ENCODE data around the gene SNX9. TPM values are rescaled to one million over a fixed set of nuclear protein-coding genes. Genes with fewer than 3 reads are reported as not detected.
"Not testable (repeated sequence)": the region's sequence is repeated elsewhere in the genome, so short reads cannot be mapped to it uniquely, and the experiment has no call there.

The SNX9 gene
- polyA plus RNA-seq, 4 donors = 36.4 to 57.8 (median 51.3) TPM

GRCh38 chr6:157898169-157898568, 75.1 kb downstream of the SNX9 start:
- H3K9me3 ChIP-seq (ENCODE audit: control insufficient read depth in 2 of 2, insufficient read depth in 1 of 2, low read depth in 1 of 2, low read length in 1 of 2) = no peaks in the 10 kb centered on the region
- no peaks in the 10 kb centered on the region for H3K27me3 ChIP-seq (ENCODE audit: control insufficient read depth in 3 of 3, insufficient read depth in 3 of 3, low read length in 3 of 3)
- FAIRE-seq = no peak
- H3K27ac ChIP-seq (ENCODE audit: low read depth in 1 of 3, low read length in 2 of 3) = no peak overlapping the region
- peaks cover 0 to 8% (median 0%) of the 10 kb centered on the region in 3 donors for H3K4me1 ChIP-seq (ENCODE audit: control insufficient read depth in 3 of 3, insufficient read depth in 2 of 3, low read depth in 1 of 3, low read length in 2 of 3)
- 71 to 84% (median 81%) methylated on average over 7 of the region's 7 CpGs for WGBS, 3 donors
- no peak overlapping the region for H3K4me3 ChIP-seq (ENCODE audit: low read depth in 1 of 3, low read length in 3 of 3)
- DNase-seq = no peak
- H3K36me3 ChIP-seq (ENCODE audit: control insufficient read depth in 3 of 3, insufficient read depth in 2 of 3, low read depth in 1 of 3, low read length in 3 of 3) = peaks cover 6 to 38% (median 13%) of the 10 kb centered on the region in 3 donors

GRCh38 chr6:157898640-157899039, 75.6 kb downstream of the SNX9 start:
- Histone ChIP-seq H3K27ac (ENCODE audit: low read depth in 1 of 3, low read length in 2 of 3) (no peak overlapping the region), H3K27me3 (ENCODE audit: control insufficient read depth in 3 of 3, insufficient read depth in 3 of 3, low read length in 3 of 3) (no peaks in the 10 kb centered on the region), H3K9me3 (ENCODE audit: control insufficient read depth in 2 of 2, insufficient read depth in 1 of 2, low read depth in 1 of 2, low read length in 1 of 2) (no peaks in the 10 kb centered on the region), H3K36me3 (ENCODE audit: control insufficient read depth in 3 of 3, insufficient read depth in 2 of 3, low read depth in 1 of 3, low read length in 3 of 3) (peaks cover 6 to 38% (median 16%) of the 10 kb centered on the region in 3 donors), H3K4me1 (ENCODE audit: control insufficient read depth in 3 of 3, insufficient read depth in 2 of 3, low read depth in 1 of 3, low read length in 2 of 3) (peaks cover 0 to 8% (median 0%) of the 10 kb centered on the region in 3 donors), H3K4me3 (ENCODE audit: low read depth in 1 of 3, low read length in 3 of 3) (no peak overlapping the region)
- DNase-seq (no peak), FAIRE-seq (no peak)
- 85 to 96% (median 96%) methylated on average over 3 of the region's 3 CpGs for WGBS, 3 donors

- WGBS, 3 donors = 77 to 87% (median 82%) methylated on average over 10 to 11 of the region's 11 CpGs
- peak overlapping the region in 1 of 3 donors; percentile 32 for H3K27ac ChIP-seq (ENCODE audit: low read depth in 1 of 3, low read length in 2 of 3)
- FAIRE-seq = not testable (repeated sequence)
These were observed 77.2 kb downstream of the SNX9 start for GRCh38 chr6:157900262-157900661.

GRCh38 chr6:157900751-157901150, 77.7 kb downstream of the SNX9 start:
- not testable (repeated sequence) for H3K27ac ChIP-seq (ENCODE audit: low read depth in 1 of 3, low read length in 2 of 3); FAIRE-seq; H3K27me3 ChIP-seq (ENCODE audit: control insufficient read depth in 3 of 3, insufficient read depth in 3 of 3, low read length in 3 of 3); H3K4me1 ChIP-seq (ENCODE audit: control insufficient read depth in 3 of 3, insufficient read depth in 2 of 3, low read depth in 1 of 3, low read length in 2 of 3); H3K9me3 ChIP-seq (ENCODE audit: control insufficient read depth in 2 of 2, insufficient read depth in 1 of 2, low read depth in 1 of 2, low read length in 1 of 2); H3K4me3 ChIP-seq (ENCODE audit: low read depth in 1 of 3, low read length in 3 of 3)
- peaks cover 6 to 48% (median 18%) of the 10 kb centered on the region in 3 donors for H3K36me3 ChIP-seq (ENCODE audit: control insufficient read depth in 3 of 3, insufficient read depth in 2 of 3, low read depth in 1 of 3, low read length in 3 of 3)
- WGBS, 3 donors = 26 to 49% (median 27%) methylated on average over 4 of the region's 4 CpGs
- DNase-seq = peak in 1 of 2 donors; percentile 37

More at GRCh38 chr6:157900262-157900661, 77.2 kb downstream of the SNX9 start:
- not testable (repeated sequence) for H3K4me1 ChIP-seq (ENCODE audit: control insufficient read depth in 3 of 3, insufficient read depth in 2 of 3, low read depth in 1 of 3, low read length in 2 of 3); H3K9me3 ChIP-seq (ENCODE audit: control insufficient read depth in 2 of 2, insufficient read depth in 1 of 2, low read depth in 1 of 2, low read length in 1 of 2); H3K27me3 ChIP-seq (ENCODE audit: control insufficient read depth in 3 of 3, insufficient read depth in 3 of 3, low read length in 3 of 3); H3K4me3 ChIP-seq (ENCODE audit: low read depth in 1 of 3, low read length in 3 of 3)
- H3K36me3 ChIP-seq (ENCODE audit: control insufficient read depth in 3 of 3, insufficient read depth in 2 of 3, low read depth in 1 of 3, low read length in 3 of 3) = peaks cover 6 to 45% (median 18%) of the 10 kb centered on the region in 3 donors
- DNase-seq = peak in 1 of 2 donors; percentile 31

- DNase-seq (no peak), FAIRE-seq (no peak)
- Histone ChIP-seq H3K27ac (ENCODE audit: low read depth in 1 of 3, low read length in 2 of 3) (no peak overlapping the region), H3K27me3 (ENCODE audit: control insufficient read depth in 3 of 3, insufficient read depth in 3 of 3, low read length in 3 of 3) (no peaks in the 10 kb centered on the region), H3K4me3 (ENCODE audit: low read depth in 1 of 3, low read length in 3 of 3) (no peak overlapping the region), H3K36me3 (ENCODE audit: control insufficient read depth in 3 of 3, insufficient read depth in 2 of 3, low read depth in 1 of 3, low read length in 3 of 3) (peaks cover 0 to 37% (median 22%) of the 10 kb centered on the region in 3 donors), H3K4me1 (ENCODE audit: control insufficient read depth in 3 of 3, insufficient read depth in 2 of 3, low read depth in 1 of 3, low read length in 2 of 3) (peaks cover 0 to 3% (median 0%) of the 10 kb centered on the region in 3 donors), H3K9me3 (ENCODE audit: control insufficient read depth in 2 of 2, insufficient read depth in 1 of 2, low read depth in 1 of 2, low read length in 1 of 2) (no peaks in the 10 kb centered on the region)
- WGBS, 3 donors = 73 to 88% (median 85%) methylated on average over 4 of the region's 4 CpGs
These were observed 82.0 kb downstream of the SNX9 start for GRCh38 chr6:157904999-157905398.

GRCh38 chr6:157905590-157906342, 82.7 kb downstream of the SNX9 start:
- WGBS, 3 donors = 85 to 94% (median 91%) methylated on average over 11 of the region's 11 CpGs
- no peaks in the 10 kb centered on the region for H3K4me1 ChIP-seq (ENCODE audit: control insufficient read depth in 3 of 3, insufficient read depth in 2 of 3, low read depth in 1 of 3, low read length in 2 of 3)
- H3K27ac ChIP-seq (ENCODE audit: low read depth in 1 of 3, low read length in 2 of 3) = no peak overlapping the region
- DNase-seq (no peak), FAIRE-seq (no peak)
- no peak overlapping the region for H3K4me3 ChIP-seq (ENCODE audit: low read depth in 1 of 3, low read length in 3 of 3)
- H3K27me3 ChIP-seq (ENCODE audit: control insufficient read depth in 3 of 3, insufficient read depth in 3 of 3, low read length in 3 of 3) = no peaks in the 10 kb centered on the region
- peaks cover 0 to 39% (median 26%) of the 10 kb centered on the region in 3 donors for H3K36me3 ChIP-seq (ENCODE audit: control insufficient read depth in 3 of 3, insufficient read depth in 2 of 3, low read depth in 1 of 3, low read length in 3 of 3)
- no peaks in the 10 kb centered on the region for H3K9me3 ChIP-seq (ENCODE audit: control insufficient read depth in 2 of 2, insufficient read depth in 1 of 2, low read depth in 1 of 2, low read length in 1 of 2)

- no peak for FAIRE-seq
These were observed 83.6 kb downstream of the SNX9 start for GRCh38 chr6:157906537-157907061.

GRCh38 chr6:157907651-157908050, 84.6 kb downstream of the SNX9 start:
- Histone ChIP-seq H3K4me3 (ENCODE audit: low read depth in 1 of 3, low read length in 3 of 3) (no peak overlapping the region), H3K36me3 (ENCODE audit: control insufficient read depth in 3 of 3, insufficient read depth in 2 of 3, low read depth in 1 of 3, low read length in 3 of 3) (peaks cover 0 to 40% (median 25%) of the 10 kb centered on the region in 3 donors), H3K27me3 (ENCODE audit: control insufficient read depth in 3 of 3, insufficient read depth in 3 of 3, low read length in 3 of 3) (no peaks in the 10 kb centered on the region), H3K27ac (ENCODE audit: low read depth in 1 of 3, low read length in 2 of 3) (no peak overlapping the region), H3K4me1 (ENCODE audit: control insufficient read depth in 3 of 3, insufficient read depth in 2 of 3, low read depth in 1 of 3, low read length in 2 of 3) (no peaks in the 10 kb centered on the region), H3K9me3 (ENCODE audit: control insufficient read depth in 2 of 2, insufficient read depth in 1 of 2, low read depth in 1 of 2, low read length in 1 of 2) (no peaks in the 10 kb centered on the region)
- FAIRE-seq (no peak), DNase-seq (no peak)
- 88 to 99% (median 93%) methylated on average over 7 of the region's 7 CpGs for WGBS, 3 donors

More at GRCh38 chr6:157906537-157907061, 83.6 kb downstream of the SNX9 start:
- no peak overlapping the region for H3K4me3 ChIP-seq (ENCODE audit: low read depth in 1 of 3, low read length in 3 of 3)
- H3K36me3 ChIP-seq (ENCODE audit: control insufficient read depth in 3 of 3, insufficient read depth in 2 of 3, low read depth in 1 of 3, low read length in 3 of 3) = peaks cover 0 to 44% (median 24%) of the 10 kb centered on the region in 3 donors
- 77 to 96% (median 94%) methylated on average over 2 of the region's 2 CpGs for whole genome bisulfite sequencing, 3 donors
- no peak overlapping the region for H3K27ac ChIP-seq (ENCODE audit: low read depth in 1 of 3, low read length in 2 of 3)
- DNase-seq = no peak
- H3K27me3 ChIP-seq (ENCODE audit: control insufficient read depth in 3 of 3, insufficient read depth in 3 of 3, low read length in 3 of 3) = no peaks in the 10 kb centered on the region
- no peaks in the 10 kb centered on the region for H3K4me1 ChIP-seq (ENCODE audit: control insufficient read depth in 3 of 3, insufficient read depth in 2 of 3, low read depth in 1 of 3, low read length in 2 of 3)
- H3K9me3 ChIP-seq (ENCODE audit: control insufficient read depth in 2 of 2, insufficient read depth in 1 of 2, low read depth in 1 of 2, low read length in 1 of 2) = no peaks in the 10 kb centered on the region
